ENCODE results near the gene TEDC2. TPM values are rescaled to one million over a fixed set of nuclear protein-coding genes. Genes with fewer than 3 reads are reported as not detected.

Gene TEDC2
- total RNA-seq, 1 donor from 2014 or later: 6.6 TPM

DNA sequence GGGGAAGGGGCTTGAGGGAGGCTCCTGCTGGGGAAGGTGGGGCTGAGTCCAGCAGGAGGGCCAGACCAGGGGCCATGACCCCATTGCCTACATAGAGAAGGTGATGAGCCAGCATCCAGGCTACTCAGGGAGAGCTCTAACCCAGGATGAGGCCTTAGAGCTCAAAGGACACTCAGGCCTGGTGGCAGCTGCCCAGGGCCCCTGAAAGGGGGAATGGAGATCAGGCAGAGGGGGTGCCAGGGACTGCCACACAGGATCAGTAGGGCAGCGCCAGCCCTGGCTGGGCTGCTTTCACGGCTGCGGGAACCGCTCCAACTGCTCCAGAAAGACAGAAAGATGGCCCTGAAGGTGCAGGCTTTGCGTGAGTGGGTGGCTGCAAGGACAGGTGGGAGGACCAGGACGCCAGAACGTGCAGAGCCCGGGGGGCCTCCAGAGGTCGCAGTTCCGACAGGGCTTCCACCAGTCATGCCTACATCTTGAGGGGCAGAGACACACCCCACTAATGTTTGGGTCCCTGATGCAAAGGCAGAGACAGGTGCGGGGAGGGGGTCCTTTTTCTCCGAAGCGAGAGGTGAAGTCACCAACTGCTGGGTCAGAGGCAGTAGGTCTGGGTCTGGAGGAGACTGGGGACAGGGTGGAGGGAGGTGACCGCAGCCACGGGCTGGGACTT is 53.0 kb downstream of the TEDC2 start:
- no peak for DNase-seq (ENCODE audit: low read depth, low spot score)

DNA sequence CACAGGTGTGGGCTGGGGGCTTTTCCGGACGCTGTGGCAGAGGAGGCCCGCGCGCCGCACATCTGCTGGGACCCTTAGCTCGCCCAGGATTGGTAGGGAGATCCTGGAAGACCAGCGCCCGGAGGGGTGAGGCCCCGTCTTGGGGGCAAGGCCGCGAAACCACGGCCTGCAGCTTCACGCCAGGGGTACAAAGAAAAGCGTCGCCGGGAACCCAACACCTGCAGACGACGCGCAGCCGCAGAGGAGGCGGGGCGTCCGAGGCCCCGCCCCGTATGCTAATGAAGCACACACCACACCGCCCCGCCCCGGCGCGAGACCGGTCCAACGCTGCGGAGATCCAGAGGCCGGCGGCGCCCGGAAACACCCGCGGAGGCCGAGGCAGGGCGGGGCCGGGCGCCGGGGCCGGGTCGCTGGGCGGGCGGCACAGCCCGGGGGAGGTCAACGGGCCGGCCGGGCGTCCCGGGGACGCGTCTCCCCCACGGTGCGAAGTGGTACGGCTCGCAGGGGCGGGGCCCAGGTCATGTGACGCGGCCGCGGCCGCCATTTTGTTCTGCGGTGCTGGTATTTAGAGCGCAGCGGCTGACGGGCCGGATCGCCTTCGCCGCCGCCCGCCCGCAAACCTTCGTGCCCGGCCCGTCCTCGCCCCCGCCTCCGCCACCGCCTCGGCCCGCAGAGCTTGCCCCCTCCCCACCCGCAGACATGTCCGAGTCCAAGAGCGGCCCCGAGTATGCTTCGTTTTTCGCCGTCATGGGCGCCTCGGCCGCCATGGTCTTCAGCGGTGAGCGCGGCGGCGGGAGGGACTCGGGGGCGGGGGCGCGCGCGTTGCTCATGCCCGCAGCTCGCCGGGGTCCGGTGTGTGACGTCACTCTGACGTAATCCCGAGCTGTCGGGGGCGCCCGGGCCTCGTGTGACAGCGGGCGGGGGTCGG is 53.8 kb downstream of the TEDC2 start, which contains the start of gene ATP6V0C:
Gene ATP6V0C, plus strand, starts transcription at position 548 of the 928 bp plus-strand sequence. Its CDS starts 152 bp downstream, at position 700.
- DNase-seq (ENCODE audit: low read depth, low spot score): peak; percentile 37

Other genes with a start within 250 kb of the TEDC2 start
- 1.1 and 6.5 TPM in 2 replicates for gene BRICD5, start 249.2 kb upstream of the TEDC2 start, total RNA-seq
- 19.3 and 25.8 TPM in 2 replicates for gene PGP, start 245.3 kb upstream of the TEDC2 start, total RNA-seq
- gene E4F1, start 236.5 kb upstream of the TEDC2 start, total RNA-seq: 30.3 and 34.0 TPM in 2 replicates
- gene DNASE1L2, start 223.7 kb upstream of the TEDC2 start, total RNA-seq: 0.26 and 0.85 TPM in 2 replicates
- gene ECI1, start 208.5 kb upstream of the TEDC2 start, total RNA-seq: 35.1 and 35.3 TPM in 2 replicates
- 64.5 and 77.5 TPM in 2 replicates for gene RNPS1, start 192.0 kb upstream of the TEDC2 start, total RNA-seq
- gene ABCA3, start 119.4 kb upstream of the TEDC2 start, total RNA-seq: 26.2 and 31.5 TPM in 2 replicates
- gene CCNF, start 30.7 kb upstream of the TEDC2 start, total RNA-seq: 32.3 and 60.7 TPM in 2 replicates
- not detected in 2 replicates for gene NTN3, start 11.2 kb downstream of the TEDC2 start, total RNA-seq
- 12.8 and 20.1 TPM in 2 replicates for gene TBC1D24, start 15.0 kb downstream of the TEDC2 start, total RNA-seq
- gene ATP6V0C, start 53.8 kb downstream of the TEDC2 start, total RNA-seq: 8.8 and 9.6 TPM in 2 replicates
- gene AMDHD2, start 60.3 kb downstream of the TEDC2 start, total RNA-seq: 30.2 and 36.6 TPM in 2 replicates
- gene CEMP1, start 71.3 kb downstream of the TEDC2 start, total RNA-seq: not detected in 2 replicates
- gene PDPK1, start 77.9 kb downstream of the TEDC2 start, total RNA-seq: 14.2 and 23.8 TPM in 2 replicates
- 26.0 and 27.2 TPM in 2 replicates for gene KCTD5, start 222.4 kb downstream of the TEDC2 start, total RNA-seq

All from pulmonary artery endothelial cell (primary cell).